ENCODE results near the gene SELENOI.

DNA sequence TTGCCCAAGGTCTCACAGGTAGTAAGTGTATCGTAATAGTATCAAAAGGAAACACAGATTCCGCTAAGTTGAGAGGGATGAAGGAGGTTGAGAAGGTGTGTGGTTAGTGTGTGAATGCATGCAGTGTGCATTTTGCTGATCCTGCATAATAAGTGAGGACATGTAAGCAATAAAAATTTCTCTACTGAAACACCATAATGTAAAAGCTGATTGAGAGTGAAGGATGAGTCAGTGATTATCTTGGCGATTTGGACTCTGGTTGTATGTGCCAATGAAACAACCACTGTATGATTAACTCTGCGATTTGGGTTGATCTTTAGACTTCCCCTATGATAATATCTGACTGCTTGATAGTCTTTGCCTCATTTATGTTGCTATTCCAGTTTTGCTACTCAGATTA lies 17.4 kb downstream of the SELENOI start:
- no peak for TF ChIP-seq EZH2 (IDR thresholded peaks at IDR 0.05)
- no peak for TF ChIP-seq POLR2AphosphoS5 (IDR thresholded peaks at IDR 0.05; ENCODE audit: borderline replicate concordance, low read depth, low read length)

Measured in SK-N-MC (cell line).